Caco-2 (cell line): ENCODE results near the gene COX6A2. TPM values are rescaled to one million over a fixed set of nuclear protein-coding genes. Genes with fewer than 3 reads are reported as not detected.

ENCODE experiments used
- BruUV-seq: library from RNA; stranded (reverse); fragments of 400-500 nt; replicated peaks from 2 replicates; lab custom pipeline; 2021; lab: Mats Ljungman, UMichigan
- CTCF ChIA-PET: fragments of 300-600 bp; sonication (Branson Sonifier 250); formaldehyde crosslinking; loops from one replicate; lab custom pipeline; 2022; ENCODE audit warnings: antibody characterized with exemption; lab: Charles Lee
- POLR2A ChIA-PET: fragments of 300-600 bp; sonication (Branson Sonifier 250); formaldehyde crosslinking; loops from one replicate; lab custom pipeline; 2022; ENCODE audit warnings: antibody characterized with exemption; lab: Charles Lee
- DNase-seq, 2 experiments: peaks; one replicate each; pipeline versions ENCODE4 v3.0.0 to v3.0.0-alpha.2; 2020 to 2022
- H3K27me3 ChIP-seq: replicated peaks from 2 replicates; pipeline ENCODE4 v1.6.0; 2011; ENCODE audit warnings: low read length; ENCODE audit not compliant: control insufficient read depth, insufficient read depth
- H3K36me3 ChIP-seq: 2 replicates; pipeline ENCODE4 v1.5.1; 2011; ENCODE audit warnings: low read length; ENCODE audit not compliant: control insufficient read depth, insufficient read depth
- H3K4me1 ChIP-seq: fragments of 250-450 bp; sonication (Bioruptor Pico); 2 replicates; pipeline ENCODE4 v1.5.1; 2020; ENCODE audit warnings: mild to moderate bottlenecking
- H3K4me3 ChIP-seq: 2 replicates; pipeline ENCODE4 v1.5.1; 2011; ENCODE audit warnings: low read depth, mild to moderate bottlenecking, control low read depth, low read length
- H3K9me3 ChIP-seq: fragments of 250-450 bp; sonication (Bioruptor Pico); 2 replicates; pipeline ENCODE4 v1.5.1; 2020; ENCODE audit warnings: mild to moderate bottlenecking, moderate library complexity
- H3K27ac Mint-ChIP-seq: one replicate; pipeline ENCODE4 v1.8.0; 2022; ENCODE audit warnings: mixed read lengths; ENCODE audit not compliant: unreplicated experiment
- H3K27me3 Mint-ChIP-seq: one replicate; pipeline ENCODE4 v1.8.0; 2022; ENCODE audit warnings: mixed read lengths; ENCODE audit not compliant: insufficient read depth, unreplicated experiment
- H3K36me3 Mint-ChIP-seq: one replicate; pipeline ENCODE4 v1.8.0; 2022; ENCODE audit warnings: mild to moderate bottlenecking, mixed read lengths; ENCODE audit not compliant: insufficient read depth, unreplicated experiment
- H3K4me1 Mint-ChIP-seq: one replicate; pipeline ENCODE4 v1.8.0; 2022; ENCODE audit warnings: low read depth, mixed read lengths; ENCODE audit not compliant: unreplicated experiment
- H3K4me3 Mint-ChIP-seq: one replicate; pipeline ENCODE4 v1.8.0; 2022; ENCODE audit warnings: mild to moderate bottlenecking, moderate library complexity, mixed read lengths; ENCODE audit not compliant: unreplicated experiment
- H3K9me3 Mint-ChIP-seq: one replicate; pipeline ENCODE4 v1.8.0; 2022; ENCODE audit warnings: mixed read lengths; ENCODE audit not compliant: unreplicated experiment
- CTCF ChIP-seq, 2 experiments: fragments of 200-600 bp in 1 of 2; IDR thresholded peaks; 1 replicate in 1 of 2; 2 replicates in 1 of 2; pipeline versions ENCODE4 v1.5.1 to v1.8.0; 2011 to 2022; ENCODE audit warnings: antibody characterized with exemption in 1 of 2, control low read depth in 1 of 2, inconsistent platforms in 1 of 2, low read depth in 1 of 2, low read length in 1 of 2, mild to moderate bottlenecking in 1 of 2, moderate library complexity in 1 of 2; ENCODE audit not compliant: insufficient read depth in 1 of 2, severe bottlenecking in 1 of 2, unreplicated experiment in 1 of 2
- intact Hi-C: fragments of 100-400 bp; cut with micrococcal nuclease; formaldehyde crosslinking; loops from one replicate; pipeline ENCODE4 v1.10.0; 2022; ENCODE audit not compliant: unreplicated experiment
- total RNA-seq: library from RNA; stranded (reverse); gene quantifications from 2 replicates; pipeline ENCODE4 v1.2.3, GENCODE V29; 2022

COX6A2 gene
- total RNA-seq, 1 experiment from 2014 or later, result not detected

DNA sequence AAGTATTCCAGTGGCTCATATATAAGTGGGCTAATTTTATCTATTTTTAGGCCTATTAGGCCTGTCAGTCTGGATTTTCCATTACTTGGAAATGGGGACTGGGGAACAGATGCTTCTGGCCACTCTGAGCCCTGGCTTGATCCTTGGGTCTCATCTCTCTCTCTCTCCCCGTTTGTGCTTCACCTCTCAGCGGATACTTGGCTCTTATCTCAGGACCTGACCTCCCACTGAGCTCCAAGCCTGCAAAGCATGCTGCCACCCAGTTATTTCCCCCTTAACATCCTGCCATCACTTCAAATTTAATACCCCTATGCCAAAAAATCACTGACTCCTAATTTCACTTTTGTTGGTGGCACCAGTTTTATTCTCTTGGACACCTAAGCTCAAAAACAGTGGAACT, 10.3 kb upstream of the COX6A2 start:
- POLR2A ChIA-PET, result no interaction called here
- Mint-ChIP-seq H3K36me3 (no peaks in the 10 kb centered on the region), H3K4me1 (no peaks in the 10 kb centered on the region), H3K4me3 (no peak overlapping the region), H3K9me3 (no peaks in the 10 kb centered on the region), H3K27me3 (no peaks in the 10 kb centered on the region), H3K27ac (no peak overlapping the region)
- CTCF ChIA-PET, result no interaction called here
- BruUV-seq, result no TSS peak
- Histone ChIP-seq H3K9me3 (no peaks in the 10 kb centered on the region), H3K4me1 (no peaks in the 10 kb centered on the region), H3K36me3 (no peaks in the 10 kb centered on the region), H3K27me3 (no peaks in the 10 kb centered on the region), H3K4me3 (no peak overlapping the region)
- TF ChIP-seq CTCF (IDR thresholded peaks at IDR 0.05; ENCODE audit: insufficient read depth in 1 of 2, low read depth in 1 of 2, low read length in 1 of 2, severe bottlenecking in 1 of 2, unreplicated experiment in 1 of 2), result no peak
- DNase-seq, result no peak
- intact Hi-C loops, result no loop called here

DNA sequence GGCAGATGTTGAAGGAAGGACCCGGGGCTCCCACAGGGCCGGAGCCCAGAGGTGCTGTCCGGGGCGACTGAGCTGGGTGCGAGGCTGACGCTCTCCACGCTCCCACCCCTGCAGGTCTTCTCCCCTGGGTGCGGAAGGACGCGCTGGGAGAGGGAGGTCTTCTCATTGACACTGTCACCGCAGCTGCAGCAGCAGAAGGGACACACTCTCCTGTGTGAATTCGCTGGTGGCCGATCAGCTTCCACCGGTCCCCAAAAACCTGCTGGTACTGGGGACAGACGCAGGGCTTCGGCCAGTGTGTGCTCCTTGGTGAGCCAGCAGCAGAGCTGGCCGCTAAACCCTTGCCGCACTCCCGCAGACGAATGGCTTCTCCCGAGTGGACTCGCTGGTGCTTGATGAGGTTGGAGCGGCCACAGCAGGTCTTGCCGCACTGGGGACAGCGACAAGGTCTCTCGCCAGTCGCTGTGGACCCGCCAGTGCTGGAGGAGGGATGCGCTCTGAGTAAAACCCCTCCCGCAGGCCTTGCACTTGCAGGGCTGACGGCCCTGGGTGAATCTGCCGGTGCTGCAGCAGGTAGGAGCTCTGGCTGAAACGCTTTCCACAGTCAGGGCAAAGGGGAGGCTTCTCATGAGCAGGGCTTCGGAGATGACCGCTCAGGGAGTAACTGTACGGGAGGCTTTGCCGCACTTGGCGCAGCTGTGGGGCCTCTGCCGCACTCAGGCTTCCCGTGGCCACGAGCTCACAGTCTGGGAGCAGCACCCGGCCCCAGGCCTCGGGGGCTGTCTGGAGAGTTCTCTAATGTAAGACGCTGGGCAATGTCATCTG, 8.3 kb upstream of the COX6A2 start:
- Histone ChIP-seq H3K9me3 (no peaks in the 10 kb centered on the region), H3K4me3 (no peak overlapping the region), H3K27me3 (no peaks in the 10 kb centered on the region), H3K4me1 (no peaks in the 10 kb centered on the region), H3K36me3 (no peaks in the 10 kb centered on the region)
- intact Hi-C loops, result no loop called here
- Mint-ChIP-seq H3K4me1 (no peaks in the 10 kb centered on the region), H3K4me3 (no peak overlapping the region), H3K27ac (no peak overlapping the region), H3K36me3 (no peaks in the 10 kb centered on the region), H3K27me3 (no peaks in the 10 kb centered on the region), H3K9me3 (no peaks in the 10 kb centered on the region)
- no TSS peak for BruUV-seq
- CTCF ChIA-PET, result interaction anchor here (1.2 kb wide), 1 partner anchor 22 kb away, joined by 3 read pairs; no protein-coding TSS in a partner anchor
- TF ChIP-seq CTCF (IDR thresholded peaks at IDR 0.05; ENCODE audit: insufficient read depth in 1 of 2, low read depth in 1 of 2, low read length in 1 of 2, severe bottlenecking in 1 of 2, unreplicated experiment in 1 of 2), result no peak
- POLR2A ChIA-PET, result no interaction called here
- no peak for DNase-seq

DNA sequence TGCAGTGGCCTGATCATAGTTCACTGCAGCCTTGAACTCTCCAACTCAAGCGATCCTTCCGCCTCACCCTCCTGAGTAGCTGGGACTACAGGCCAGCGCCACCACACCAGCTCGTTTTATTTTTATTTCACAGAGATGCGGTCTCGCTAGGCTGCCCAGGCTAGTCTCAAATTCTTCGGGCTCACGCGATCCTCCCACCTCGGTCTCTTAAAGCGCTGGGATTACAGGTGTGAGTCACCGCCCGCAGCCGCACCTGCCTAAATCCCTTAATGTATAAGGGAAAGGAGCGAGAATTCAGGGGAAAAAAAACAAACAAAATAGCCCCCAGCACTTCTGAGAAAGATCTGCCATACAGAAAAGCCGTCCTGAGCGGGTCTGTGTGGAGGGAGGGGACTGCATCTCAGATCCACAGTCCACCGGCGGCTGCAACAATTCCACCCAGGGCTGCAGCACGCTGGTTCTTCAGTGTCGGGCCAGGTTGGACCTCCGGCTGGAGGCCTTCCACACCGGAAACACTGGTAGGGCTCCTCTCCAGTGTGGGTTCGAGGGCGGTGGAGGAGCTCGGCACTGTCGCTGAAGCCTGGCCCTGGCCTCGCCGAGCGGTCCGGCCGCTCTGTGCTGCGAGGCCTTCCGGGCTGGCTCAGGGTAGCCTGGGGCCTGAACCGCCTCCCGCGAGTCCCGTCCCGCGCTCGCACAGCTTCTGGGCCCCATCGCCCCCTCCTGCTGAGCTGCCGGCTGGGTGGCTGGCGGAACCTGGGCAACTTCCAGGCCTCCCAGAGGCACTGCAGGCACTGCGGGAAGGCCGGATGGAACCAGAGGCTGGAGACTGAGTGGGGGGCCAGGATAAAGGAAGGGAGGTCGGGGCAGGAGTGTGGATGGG, 7.4 kb upstream of the COX6A2 start:
- ChIA-PET POLR2A (no interaction called here), CTCF (interaction anchor here (1.2 kb wide), 1 partner anchor 23 kb away, joined by 3 read pairs; no protein-coding TSS in a partner anchor)
- Mint-ChIP-seq H3K27ac (no peak overlapping the region), H3K27me3 (no peaks in the 10 kb centered on the region), H3K36me3 (no peaks in the 10 kb centered on the region), H3K4me3 (no peak overlapping the region), H3K9me3 (no peaks in the 10 kb centered on the region), H3K4me1 (no peaks in the 10 kb centered on the region)
- H3K9me3 ChIP-seq, result no peaks in the 10 kb centered on the region
- DNase-seq, result no peak
- no peak overlapping the region for H3K4me3 ChIP-seq
- no peaks in the 10 kb centered on the region for H3K4me1 ChIP-seq
- no peaks in the 10 kb centered on the region for H3K36me3 ChIP-seq
- no peaks in the 10 kb centered on the region for H3K27me3 ChIP-seq
- BruUV-seq, result no TSS peak
- TF ChIP-seq CTCF (IDR thresholded peaks at IDR 0.05; ENCODE audit: insufficient read depth in 1 of 2, low read depth in 1 of 2, low read length in 1 of 2, severe bottlenecking in 1 of 2, unreplicated experiment in 1 of 2), result no peak
- intact Hi-C loops, result no loop called here
